GM06990 (cell line): ENCODE data around the gene STARD9.

Experiments used
- DNase-seq: peaks from one replicate; pipeline ENCODE4 v3.0.0-alpha.2; 2011; ENCODE audit not compliant: insufficient read length; ENCODE audit errors: extremely low read depth
- H3K27me3 ChIP-seq: replicated peaks from 2 replicates; pipeline ENCODE4 v1.6.0; 2011; ENCODE audit warnings: low read length; ENCODE audit not compliant: control insufficient read depth, insufficient read depth
- H3K36me3 ChIP-seq: 2 replicates; pipeline ENCODE4 v1.5.1; 2011; ENCODE audit warnings: low read length; ENCODE audit not compliant: control insufficient read depth, insufficient read depth
- H3K4me3 ChIP-seq: replicated peaks from 2 replicates; pipeline ENCODE4 v1.5.1; 2011; ENCODE audit warnings: low read depth, mild to moderate bottlenecking, control low read depth, low read length
- CTCF ChIP-seq: IDR thresholded peaks from 2 replicates; pipeline ENCODE4 v1.5.1; 2011; ENCODE audit warnings: low read length, control low read depth, mild to moderate bottlenecking, inconsistent platforms; ENCODE audit not compliant: insufficient read depth, poor library complexity, severe bottlenecking

Gene STARD9

GRCh38 chr15:42612367-42612912 lies 37.0 kb downstream of the STARD9 start:
- no peak for DNase-seq
- Histone ChIP-seq H3K4me3 (no peak overlapping the region), H3K36me3 (no peaks in the 10 kb centered on the region), H3K27me3 (no peaks in the 10 kb centered on the region)
- no peak for TF ChIP-seq CTCF

- Histone ChIP-seq H3K36me3 (no peaks in the 10 kb centered on the region), H3K4me3 (no peak overlapping the region), H3K27me3 (no peaks in the 10 kb centered on the region)
- no peak for DNase-seq
- TF ChIP-seq CTCF = no peak
Observed at GRCh38 chr15:42616107-42616506, 40.7 kb downstream of the STARD9 start.

- Histone ChIP-seq H3K36me3 (no peaks in the 10 kb centered on the region), H3K4me3 (no peak overlapping the region), H3K27me3 (no peaks in the 10 kb centered on the region)
- no peak for TF ChIP-seq CTCF
- no peak for DNase-seq
Observed at GRCh38 chr15:42619656-42620371, 44.4 kb downstream of the STARD9 start.

- Histone ChIP-seq H3K4me3 (no peak overlapping the region), H3K36me3 (no peaks in the 10 kb centered on the region), H3K27me3 (no peaks in the 10 kb centered on the region)
- DNase-seq = no peak
- no peak for TF ChIP-seq CTCF
Observed at GRCh38 chr15:42621386-42621785, 46.0 kb downstream of the STARD9 start.

- H3K36me3 ChIP-seq = no peaks in the 10 kb centered on the region
- DNase-seq = no peak
- no peak for TF ChIP-seq CTCF
- no peak overlapping the region for H3K4me3 ChIP-seq
- H3K27me3 ChIP-seq = no peaks in the 10 kb centered on the region
Observed at GRCh38 chr15:42621996-42622925, 46.9 kb downstream of the STARD9 start.
